ENCODE measurements around the gene GABBR2. TPM values are rescaled to one million over a fixed set of nuclear protein-coding genes. Genes with fewer than 3 reads are reported as not detected.

Gene GABBR2
- total and polyA plus RNA-seq, 2 experiments from 2014 or later = 0.89 to 1.3 TPM

DNA sequence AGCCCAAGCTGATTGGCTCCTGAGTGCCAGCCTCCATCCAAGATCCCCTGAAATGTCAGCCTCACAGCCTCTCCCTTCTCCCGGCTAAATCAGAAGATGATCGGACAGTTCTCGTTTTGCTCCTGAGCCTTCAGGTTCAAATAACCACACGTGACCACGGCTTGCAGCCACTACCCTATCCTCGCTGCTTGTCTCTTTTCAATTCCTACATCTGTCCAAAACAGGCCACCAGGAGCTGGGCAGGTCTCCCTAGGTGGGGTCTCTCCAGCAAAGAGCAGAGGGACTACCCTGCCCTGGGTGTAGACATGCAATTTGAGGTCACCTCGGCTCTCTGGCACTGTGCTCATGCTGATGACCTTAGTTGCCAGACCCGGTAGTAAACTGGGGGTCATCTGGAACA lies 229.3 kb downstream of the GABBR2 start (continued):
- TF ChIP-seq, protein P1, sequence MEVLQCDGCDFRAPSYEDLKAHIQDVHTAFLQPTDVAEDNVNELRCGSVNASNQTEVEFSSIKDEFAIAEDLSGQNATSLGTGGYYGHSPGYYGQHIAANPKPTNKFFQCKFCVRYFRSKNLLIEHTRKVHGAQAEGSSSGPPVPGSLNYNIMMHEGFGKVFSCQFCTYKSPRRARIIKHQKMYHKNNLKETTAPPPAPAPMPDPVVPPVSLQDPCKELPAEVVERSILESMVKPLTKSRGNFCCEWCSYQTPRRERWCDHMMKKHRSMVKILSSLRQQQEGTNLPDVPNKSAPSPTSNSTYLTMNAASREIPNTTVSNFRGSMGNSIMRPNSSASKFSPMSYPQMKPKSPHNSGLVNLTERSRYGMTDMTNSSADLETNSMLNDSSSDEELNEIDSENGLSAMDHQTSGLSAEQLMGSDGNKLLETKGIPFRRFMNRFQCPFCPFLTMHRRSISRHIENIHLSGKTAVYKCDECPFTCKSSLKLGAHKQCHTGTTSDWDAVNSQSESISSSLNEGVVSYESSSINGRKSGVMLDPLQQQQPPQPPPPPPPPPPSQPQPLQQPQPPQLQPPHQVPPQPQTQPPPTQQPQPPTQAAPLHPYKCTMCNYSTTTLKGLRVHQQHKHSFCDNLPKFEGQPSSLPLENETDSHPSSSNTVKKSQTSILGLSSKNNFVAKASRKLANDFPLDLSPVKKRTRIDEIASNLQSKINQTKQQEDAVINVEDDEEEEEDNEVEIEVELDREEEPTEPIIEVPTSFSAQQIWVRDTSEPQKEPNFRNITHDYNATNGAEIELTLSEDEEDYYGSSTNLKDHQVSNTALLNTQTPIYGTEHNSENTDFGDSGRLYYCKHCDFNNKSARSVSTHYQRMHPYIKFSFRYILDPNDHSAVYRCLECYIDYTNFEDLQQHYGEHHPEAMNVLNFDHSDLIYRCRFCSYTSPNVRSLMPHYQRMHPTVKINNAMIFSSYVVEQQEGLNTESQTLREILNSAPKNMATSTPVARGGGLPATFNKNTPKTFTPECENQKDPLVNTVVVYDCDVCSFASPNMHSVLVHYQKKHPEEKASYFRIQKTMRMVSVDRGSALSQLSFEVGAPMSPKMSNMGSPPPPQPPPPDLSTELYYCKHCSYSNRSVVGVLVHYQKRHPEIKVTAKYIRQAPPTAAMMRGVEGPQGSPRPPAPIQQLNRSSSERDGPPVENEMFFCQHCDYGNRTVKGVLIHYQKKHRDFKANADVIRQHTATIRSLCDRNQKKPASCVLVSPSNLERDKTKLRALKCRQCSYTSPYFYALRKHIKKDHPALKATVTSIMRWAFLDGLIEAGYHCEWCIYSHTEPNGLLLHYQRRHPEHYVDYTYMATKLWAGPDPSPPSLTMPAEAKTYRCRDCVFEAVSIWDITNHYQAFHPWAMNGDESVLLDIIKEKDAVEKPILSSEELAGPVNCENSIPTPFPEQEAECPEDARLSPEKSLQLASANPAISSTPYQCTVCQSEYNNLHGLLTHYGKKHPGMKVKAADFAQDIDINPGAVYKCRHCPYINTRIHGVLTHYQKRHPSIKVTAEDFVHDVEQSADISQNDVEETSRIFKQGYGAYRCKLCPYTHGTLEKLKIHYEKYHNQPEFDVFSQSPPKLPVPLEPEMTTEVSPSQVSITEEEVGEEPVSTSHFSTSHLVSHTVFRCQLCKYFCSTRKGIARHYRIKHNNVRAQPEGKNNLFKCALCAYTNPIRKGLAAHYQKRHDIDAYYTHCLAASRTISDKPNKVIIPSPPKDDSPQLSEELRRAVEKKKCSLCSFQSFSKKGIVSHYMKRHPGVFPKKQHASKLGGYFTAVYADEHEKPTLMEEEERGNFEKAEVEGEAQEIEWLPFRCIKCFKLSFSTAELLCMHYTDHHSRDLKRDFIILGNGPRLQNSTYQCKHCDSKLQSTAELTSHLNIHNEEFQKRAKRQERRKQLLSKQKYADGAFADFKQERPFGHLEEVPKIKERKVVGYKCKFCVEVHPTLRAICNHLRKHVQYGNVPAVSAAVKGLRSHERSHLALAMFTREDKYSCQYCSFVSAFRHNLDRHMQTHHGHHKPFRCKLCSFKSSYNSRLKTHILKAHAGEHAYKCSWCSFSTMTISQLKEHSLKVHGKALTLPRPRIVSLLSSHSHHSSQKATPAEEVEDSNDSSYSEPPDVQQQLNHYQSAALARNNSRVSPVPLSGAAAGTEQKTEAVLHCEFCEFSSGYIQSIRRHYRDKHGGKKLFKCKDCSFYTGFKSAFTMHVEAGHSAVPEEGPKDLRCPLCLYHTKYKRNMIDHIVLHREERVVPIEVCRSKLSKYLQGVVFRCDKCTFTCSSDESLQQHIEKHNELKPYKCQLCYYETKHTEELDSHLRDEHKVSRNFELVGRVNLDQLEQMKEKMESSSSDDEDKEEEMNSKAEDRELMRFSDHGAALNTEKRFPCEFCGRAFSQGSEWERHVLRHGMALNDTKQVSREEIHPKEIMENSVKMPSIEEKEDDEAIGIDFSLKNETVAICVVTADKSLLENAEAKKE (CRISPR knock-in tag; IDR thresholded peaks at IDR 0.05) = no peak
- no peak for TF ChIP-seq ZNF331 (CRISPR knock-in tag; IDR thresholded peaks at IDR 0.05; ENCODE audit: low read depth)
- TF ChIP-seq CREB1 (CRISPR knock-in tag; IDR thresholded peaks at IDR 0.05; ENCODE audit: low read depth) = no peak
- TF ChIP-seq, protein P2, sequence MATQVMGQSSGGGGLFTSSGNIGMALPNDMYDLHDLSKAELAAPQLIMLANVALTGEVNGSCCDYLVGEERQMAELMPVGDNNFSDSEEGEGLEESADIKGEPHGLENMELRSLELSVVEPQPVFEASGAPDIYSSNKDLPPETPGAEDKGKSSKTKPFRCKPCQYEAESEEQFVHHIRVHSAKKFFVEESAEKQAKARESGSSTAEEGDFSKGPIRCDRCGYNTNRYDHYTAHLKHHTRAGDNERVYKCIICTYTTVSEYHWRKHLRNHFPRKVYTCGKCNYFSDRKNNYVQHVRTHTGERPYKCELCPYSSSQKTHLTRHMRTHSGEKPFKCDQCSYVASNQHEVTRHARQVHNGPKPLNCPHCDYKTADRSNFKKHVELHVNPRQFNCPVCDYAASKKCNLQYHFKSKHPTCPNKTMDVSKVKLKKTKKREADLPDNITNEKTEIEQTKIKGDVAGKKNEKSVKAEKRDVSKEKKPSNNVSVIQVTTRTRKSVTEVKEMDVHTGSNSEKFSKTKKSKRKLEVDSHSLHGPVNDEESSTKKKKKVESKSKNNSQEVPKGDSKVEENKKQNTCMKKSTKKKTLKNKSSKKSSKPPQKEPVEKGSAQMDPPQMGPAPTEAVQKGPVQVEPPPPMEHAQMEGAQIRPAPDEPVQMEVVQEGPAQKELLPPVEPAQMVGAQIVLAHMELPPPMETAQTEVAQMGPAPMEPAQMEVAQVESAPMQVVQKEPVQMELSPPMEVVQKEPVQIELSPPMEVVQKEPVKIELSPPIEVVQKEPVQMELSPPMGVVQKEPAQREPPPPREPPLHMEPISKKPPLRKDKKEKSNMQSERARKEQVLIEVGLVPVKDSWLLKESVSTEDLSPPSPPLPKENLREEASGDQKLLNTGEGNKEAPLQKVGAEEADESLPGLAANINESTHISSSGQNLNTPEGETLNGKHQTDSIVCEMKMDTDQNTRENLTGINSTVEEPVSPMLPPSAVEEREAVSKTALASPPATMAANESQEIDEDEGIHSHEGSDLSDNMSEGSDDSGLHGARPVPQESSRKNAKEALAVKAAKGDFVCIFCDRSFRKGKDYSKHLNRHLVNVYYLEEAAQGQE (IDR thresholded peaks at IDR 0.05; ENCODE audit: unreplicated experiment) = no peak
- TF ChIP-seq EZH2phosphoT487 (IDR thresholded peaks at IDR 0.05; ENCODE audit: unreplicated experiment) = no peak
- TF ChIP-seq STAT1 (IDR thresholded peaks at IDR 0.05; ENCODE audit: unreplicated experiment) = no peak
- TF ChIP-seq, protein P3, sequence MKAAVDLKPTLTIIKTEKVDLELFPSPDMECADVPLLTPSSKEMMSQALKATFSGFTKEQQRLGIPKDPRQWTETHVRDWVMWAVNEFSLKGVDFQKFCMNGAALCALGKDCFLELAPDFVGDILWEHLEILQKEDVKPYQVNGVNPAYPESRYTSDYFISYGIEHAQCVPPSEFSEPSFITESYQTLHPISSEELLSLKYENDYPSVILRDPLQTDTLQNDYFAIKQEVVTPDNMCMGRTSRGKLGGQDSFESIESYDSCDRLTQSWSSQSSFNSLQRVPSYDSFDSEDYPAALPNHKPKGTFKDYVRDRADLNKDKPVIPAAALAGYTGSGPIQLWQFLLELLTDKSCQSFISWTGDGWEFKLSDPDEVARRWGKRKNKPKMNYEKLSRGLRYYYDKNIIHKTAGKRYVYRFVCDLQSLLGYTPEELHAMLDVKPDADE (IDR thresholded peaks at IDR 0.05) = no peak
- no peak for TF ChIP-seq NANOG (IDR thresholded peaks at IDR 0.05; ENCODE audit: borderline replicate concordance)
- no peak for TF ChIP-seq JUNB (IDR thresholded peaks at IDR 0.05; ENCODE audit: unreplicated experiment)
- TF ChIP-seq EZH2 (IDR thresholded peaks at IDR 0.05; ENCODE audit: low read depth, unreplicated experiment) = no peak
- TF ChIP-seq POLR2AphosphoS5 (IDR thresholded peaks at IDR 0.05; ENCODE audit: low read depth) = no peak
- no peak for TF ChIP-seq ZNF114 (CRISPR knock-in tag; IDR thresholded peaks at IDR 0.05)

Data from GM23338 (cell line).